ENCODE measurements around the gene ADAMTS18. TPM values are rescaled to one million over a fixed set of nuclear protein-coding genes. Genes with fewer than 3 reads are reported as not detected.

Gene ADAMTS18
- total RNA-seq, 2 donors from 2014 or later: not detected

DNA sequence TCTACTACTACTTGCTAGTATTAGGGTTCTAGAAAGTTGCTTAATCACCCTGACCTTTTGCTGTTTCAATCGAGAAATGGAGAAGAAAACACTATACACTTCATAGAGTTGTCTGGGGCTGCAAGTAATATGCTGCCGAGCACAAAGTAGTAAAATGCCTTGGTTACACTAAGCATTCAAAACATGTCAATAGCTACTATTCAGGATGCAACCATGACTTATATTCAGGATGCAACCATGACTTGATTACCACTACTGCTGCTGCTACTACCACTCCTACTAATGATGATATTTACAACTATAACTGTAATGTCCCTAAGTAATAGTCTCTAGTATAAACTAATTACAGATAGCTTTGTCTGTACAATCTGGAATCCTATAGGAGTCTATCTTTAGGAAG is 35.3 kb downstream of the ADAMTS18 start:
- H3K4me3 Mint-ChIP-seq: no peak overlapping the region

DNA sequence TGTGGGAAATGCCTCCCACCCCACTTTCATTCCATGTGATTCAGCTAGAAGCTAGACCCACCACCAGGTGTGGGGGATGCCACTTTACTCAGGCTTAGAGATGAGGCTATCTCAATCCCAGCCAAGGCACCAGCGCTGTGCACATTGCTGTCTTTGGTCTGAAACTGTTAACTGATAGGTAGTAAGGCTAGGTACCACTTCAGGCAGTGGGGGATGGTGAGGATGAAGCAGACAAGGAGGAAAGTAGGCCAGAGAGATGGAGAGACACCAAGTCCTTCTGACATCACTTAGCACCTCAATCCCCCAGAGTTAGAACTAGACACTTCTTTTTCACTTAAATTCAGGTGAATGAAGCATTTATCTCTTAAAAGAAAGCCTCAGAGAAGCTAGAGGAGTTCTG is 35.8 kb downstream of the ADAMTS18 start:
- Mint-ChIP-seq H3K27me3 (ENCODE audit: low read depth) (peaks cover 17% of the 10 kb centered on the region), H3K4me3 (no peak overlapping the region), H3K36me3 (ENCODE audit: insufficient read depth in 2 of 2) (no peaks in the 10 kb centered on the region), H3K4me1 (ENCODE audit: low read depth) (no peaks in the 10 kb centered on the region), H3K9me3 (no peaks in the 10 kb centered on the region), H3K27ac (no peak overlapping the region)
- no peak for ATAC-seq (replicated peaks in 1 of 2)
- no peak for DNase-seq

More for the DNA sequence above, 35.3 kb downstream of the ADAMTS18 start:
- H3K36me3 Mint-ChIP-seq (ENCODE audit: insufficient read depth in 2 of 2): no peaks in the 10 kb centered on the region
- no peaks in the 10 kb centered on the region for H3K4me1 Mint-ChIP-seq (ENCODE audit: low read depth)
- ATAC-seq (replicated peaks in 1 of 2): no peak
- H3K27me3 Mint-ChIP-seq (ENCODE audit: low read depth): peaks cover 20% of the 10 kb centered on the region
- no peaks in the 10 kb centered on the region for H3K9me3 Mint-ChIP-seq
- no peak for DNase-seq
- H3K27ac Mint-ChIP-seq: no peak overlapping the region

DNA sequence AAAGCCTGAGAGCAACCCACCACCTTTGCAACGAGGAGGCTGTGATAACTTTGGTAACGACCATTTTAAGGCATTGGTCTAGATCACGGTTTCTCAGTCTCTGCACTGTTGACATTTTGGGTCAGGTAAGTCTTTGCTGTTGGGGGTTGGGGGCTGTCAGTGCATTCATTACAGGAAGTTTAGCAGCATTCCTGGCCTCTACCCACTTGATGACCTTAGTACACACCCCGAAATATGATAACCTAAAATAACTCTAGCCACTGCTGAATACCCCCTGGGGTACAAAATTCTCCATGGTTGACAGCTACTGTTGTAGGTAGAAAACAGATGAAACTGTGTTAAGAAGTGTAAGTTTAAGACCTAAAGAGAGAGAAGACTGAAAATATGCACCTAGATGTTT is 36.3 kb downstream of the ADAMTS18 start:
- Mint-ChIP-seq H3K4me1 (ENCODE audit: low read depth) (no peaks in the 10 kb centered on the region), H3K36me3 (ENCODE audit: insufficient read depth in 2 of 2) (no peaks in the 10 kb centered on the region), H3K4me3 (no peak overlapping the region), H3K27me3 (ENCODE audit: low read depth) (peaks cover 11% of the 10 kb centered on the region), H3K27ac (no peak overlapping the region), H3K9me3 (no peaks in the 10 kb centered on the region)
- ATAC-seq (replicated peaks in 1 of 2): no peak
- no peak for DNase-seq

DNA sequence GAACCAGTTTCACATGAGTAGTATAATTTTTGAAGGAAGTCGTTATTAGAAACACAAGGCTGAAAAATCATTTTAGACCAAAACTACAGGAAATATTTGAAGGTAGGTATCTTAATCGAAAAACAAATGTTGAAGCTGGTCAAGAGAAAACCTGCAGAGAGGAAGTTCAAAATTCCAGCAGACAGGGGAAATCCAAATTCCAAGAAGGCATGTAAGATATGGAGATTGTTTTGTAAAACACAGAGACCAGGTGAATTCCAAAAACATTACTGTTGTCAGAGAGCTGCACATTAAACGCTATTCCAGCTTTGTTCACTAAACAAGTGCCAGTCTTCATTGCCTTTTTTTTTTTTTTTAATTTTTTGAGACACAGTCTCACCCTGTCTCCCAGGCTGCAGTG is 38.4 kb downstream of the ADAMTS18 start:
- ATAC-seq (replicated peaks in 1 of 2) (no peak), DNase-seq (no peak)
- Mint-ChIP-seq H3K27me3 (ENCODE audit: low read depth) (peaks cover 13% of the 10 kb centered on the region), H3K4me3 (no peak overlapping the region), H3K36me3 (ENCODE audit: insufficient read depth in 2 of 2) (no peaks in the 10 kb centered on the region), H3K9me3 (no peaks in the 10 kb centered on the region), H3K27ac (no peak overlapping the region), H3K4me1 (ENCODE audit: low read depth) (no peaks in the 10 kb centered on the region)

DNA sequence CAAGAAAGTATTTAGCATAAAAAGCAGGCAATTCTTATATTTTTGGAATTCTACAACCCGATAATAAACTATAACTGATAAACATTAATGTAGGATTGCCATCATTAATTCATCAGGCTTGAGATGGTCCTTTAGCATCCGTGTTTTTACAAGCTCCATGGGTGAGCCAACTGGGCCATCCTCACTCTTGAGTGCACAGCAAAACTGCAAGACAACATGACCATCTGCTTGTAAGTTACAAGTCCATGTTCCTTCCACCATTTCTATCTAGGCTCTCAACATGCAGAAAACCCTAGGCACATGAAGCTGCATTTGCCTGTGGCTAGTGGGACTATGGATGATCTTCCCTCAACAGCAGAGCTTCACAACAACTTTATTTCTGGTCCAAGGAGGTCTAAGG is 40.1 kb downstream of the ADAMTS18 start:
- Mint-ChIP-seq H3K9me3 (no peaks in the 10 kb centered on the region), H3K27me3 (ENCODE audit: low read depth) (peaks cover 13% of the 10 kb centered on the region)
- ATAC-seq (replicated peaks in 1 of 2): no peak

DNA sequence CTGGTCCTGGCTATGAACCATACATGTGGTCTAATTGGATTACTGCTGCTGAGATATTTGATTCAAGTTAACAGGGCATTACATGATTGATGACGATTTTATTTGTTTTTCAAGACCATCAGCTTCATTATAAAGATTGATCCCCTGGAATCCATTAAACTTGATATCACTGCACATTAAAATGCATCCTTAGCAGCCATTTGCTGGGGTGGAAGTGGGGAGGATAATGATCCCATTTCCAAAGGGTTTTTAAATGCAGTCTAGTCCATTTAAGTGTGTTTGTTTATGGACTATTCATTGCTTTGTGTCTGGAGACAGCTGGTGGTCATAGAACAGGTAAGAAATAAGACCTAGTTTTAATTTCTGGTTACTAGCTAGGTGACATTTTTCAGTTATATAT is 40.9 kb downstream of the ADAMTS18 start:
- no peak overlapping the region for H3K4me3 Mint-ChIP-seq
- H3K9me3 Mint-ChIP-seq: peaks cover 0 to 2% of the 10 kb centered on the region in 2 donors
- no peaks in the 10 kb centered on the region for H3K4me1 Mint-ChIP-seq (ENCODE audit: low read depth)
- DNase-seq (no peak), ATAC-seq (replicated peaks in 1 of 2) (no peak)
- no peak overlapping the region for H3K27ac Mint-ChIP-seq
- peaks cover 13% of the 10 kb centered on the region for H3K27me3 Mint-ChIP-seq (ENCODE audit: low read depth)
- H3K36me3 Mint-ChIP-seq (ENCODE audit: insufficient read depth in 2 of 2): no peaks in the 10 kb centered on the region

More for the DNA sequence above, 40.1 kb downstream of the ADAMTS18 start:
- Mint-ChIP-seq H3K4me3 (no peak overlapping the region), H3K4me1 (ENCODE audit: low read depth) (no peaks in the 10 kb centered on the region), H3K36me3 (ENCODE audit: insufficient read depth in 2 of 2) (no peaks in the 10 kb centered on the region), H3K27ac (no peak overlapping the region)
- DNase-seq: no peak

DNA sequence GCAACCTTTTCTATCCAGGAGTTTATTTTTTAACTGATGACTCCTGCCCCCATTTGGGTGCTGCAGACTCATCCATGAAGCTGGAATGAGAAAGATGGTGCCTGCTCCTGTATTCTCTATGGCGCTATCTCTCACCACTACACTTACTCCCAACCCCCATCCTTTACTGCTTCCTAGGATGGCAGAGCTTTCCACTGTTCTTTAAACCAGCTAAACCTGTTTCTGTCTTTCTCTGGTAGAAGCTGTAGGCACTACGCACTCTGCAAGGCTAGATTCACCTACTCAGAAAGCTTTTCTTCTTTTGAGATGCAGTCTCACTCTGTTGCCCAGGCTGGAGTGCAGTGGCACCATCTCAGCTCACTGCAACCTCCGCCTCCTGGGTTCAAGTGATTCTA is 47.0 kb downstream of the ADAMTS18 start:
- no peak for DNase-seq
- H3K36me3 Mint-ChIP-seq (ENCODE audit: insufficient read depth in 2 of 2): no peaks in the 10 kb centered on the region
- no peak overlapping the region for H3K27ac Mint-ChIP-seq
- H3K4me1 Mint-ChIP-seq (ENCODE audit: low read depth): no peaks in the 10 kb centered on the region
- ATAC-seq (replicated peaks in 1 of 2): no peak
- H3K4me3 Mint-ChIP-seq: no peak overlapping the region
- peaks cover 19% of the 10 kb centered on the region for H3K27me3 Mint-ChIP-seq (ENCODE audit: low read depth)
- peaks cover 1 to 2% of the 10 kb centered on the region in 2 donors for H3K9me3 Mint-ChIP-seq

DNA sequence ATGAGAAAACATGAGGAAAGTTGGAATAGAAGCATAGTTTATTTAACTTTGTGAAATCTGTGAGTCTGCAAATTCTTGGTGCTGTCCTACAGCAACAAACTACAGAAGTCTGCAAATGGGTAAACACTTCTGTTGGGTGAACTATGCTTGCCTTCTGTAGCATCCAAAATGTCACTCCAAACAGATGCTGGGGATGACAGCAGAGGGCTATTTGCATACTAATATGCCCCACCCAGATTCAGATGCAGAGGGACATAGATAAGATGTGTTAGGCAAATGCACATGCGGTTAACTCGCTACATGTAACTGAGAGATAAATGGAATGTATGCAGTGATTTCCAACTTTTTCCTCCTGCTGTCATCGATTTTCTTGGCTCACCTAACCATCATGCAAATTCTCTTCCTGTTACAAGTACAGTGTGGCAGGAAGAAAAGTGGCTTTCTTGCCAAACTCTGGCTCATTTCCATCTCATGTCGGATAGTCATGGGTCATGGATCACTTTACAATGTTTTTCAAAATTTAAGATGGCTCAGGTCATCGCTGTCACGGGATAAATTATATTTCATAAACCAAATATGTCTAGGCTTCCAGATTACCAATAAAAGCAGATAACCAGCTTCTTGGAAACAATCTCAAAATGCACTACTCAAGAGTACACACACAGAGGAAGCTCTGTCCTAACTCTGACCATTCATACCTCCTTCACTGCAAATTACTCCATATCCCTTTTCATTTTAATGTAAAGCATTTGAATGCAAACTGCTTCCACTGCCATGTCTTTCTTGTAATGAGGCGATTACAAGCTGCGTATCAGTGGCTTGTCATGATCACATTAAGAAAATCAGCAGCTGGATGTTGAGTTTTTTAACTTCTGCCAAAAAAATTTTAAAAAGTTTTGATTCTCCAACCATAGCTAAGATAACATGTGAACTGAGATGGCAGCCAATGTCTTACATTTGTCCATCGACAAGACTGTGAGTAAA is 47.7 kb downstream of the ADAMTS18 start:
- Mint-ChIP-seq H3K9me3 (peaks cover 1 to 2% of the 10 kb centered on the region in 2 donors), H3K27me3 (ENCODE audit: low read depth) (peaks cover 13% of the 10 kb centered on the region), H3K4me3 (no peak overlapping the region), H3K27ac (no peak overlapping the region), H3K4me1 (ENCODE audit: low read depth) (no peaks in the 10 kb centered on the region), H3K36me3 (ENCODE audit: insufficient read depth in 2 of 2) (no peaks in the 10 kb centered on the region)
- ATAC-seq (replicated peaks in 1 of 2) (no peak), DNase-seq (no peak)

DNA sequence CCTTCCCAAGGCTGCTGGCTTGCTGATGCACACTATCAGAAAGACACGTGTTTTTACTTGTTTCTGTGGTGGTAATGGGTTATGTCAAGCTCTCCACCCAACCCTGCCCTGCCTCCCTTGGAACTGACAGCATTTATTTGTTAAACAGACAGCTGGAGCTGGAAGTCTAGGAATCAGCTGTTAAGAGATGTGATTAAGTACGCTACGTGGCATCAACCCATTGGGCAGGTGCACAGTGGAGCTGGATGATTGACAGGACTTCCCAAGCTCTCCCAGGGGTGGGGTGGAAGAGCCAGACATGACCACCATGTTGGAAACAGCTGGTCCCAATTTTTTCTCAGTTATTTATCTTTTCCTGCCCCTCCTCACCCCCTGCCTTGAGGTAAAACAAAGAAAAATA is 49.4 kb downstream of the ADAMTS18 start:
- Mint-ChIP-seq H3K4me3 (no peak overlapping the region), H3K27me3 (ENCODE audit: low read depth) (peaks cover 6% of the 10 kb centered on the region), H3K27ac (no peak overlapping the region), H3K9me3 (peaks cover 1 to 2% of the 10 kb centered on the region in 2 donors), H3K36me3 (ENCODE audit: insufficient read depth in 2 of 2) (no peaks in the 10 kb centered on the region), H3K4me1 (ENCODE audit: low read depth) (no peaks in the 10 kb centered on the region)
- ATAC-seq (replicated peaks in 1 of 2) (no peak), DNase-seq (no peak)

DNA sequence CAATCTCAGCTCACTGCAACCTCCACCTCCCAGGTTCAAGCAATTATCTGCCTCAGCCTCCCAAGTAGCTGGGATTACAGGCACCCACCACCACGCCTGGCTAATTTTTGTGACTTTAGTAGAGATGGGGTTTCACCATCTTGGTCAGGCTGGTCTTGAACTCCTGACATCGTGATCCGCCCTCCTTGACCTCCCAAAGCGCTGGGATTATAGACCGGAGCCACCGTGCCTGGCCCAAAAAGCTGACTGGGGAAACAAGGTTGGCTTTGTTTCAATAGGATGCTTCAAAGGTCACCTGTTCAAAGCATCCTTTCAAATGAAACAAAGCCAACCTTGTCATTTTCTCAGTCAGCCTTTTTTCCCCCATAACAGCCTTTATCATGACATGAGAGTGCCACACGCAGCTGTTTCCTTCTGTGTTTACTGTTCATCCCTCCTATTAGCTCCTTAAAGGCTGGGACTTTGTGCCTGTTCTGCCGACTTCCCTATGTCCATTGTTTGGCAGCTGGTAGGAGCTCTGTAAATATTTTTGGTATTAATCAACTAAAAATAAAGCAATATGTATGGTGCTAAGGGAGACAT is 51.1 kb downstream of the ADAMTS18 start:
- H3K9me3 Mint-ChIP-seq: peaks cover 0 to under 1% of the 10 kb centered on the region in 2 donors
- H3K4me1 Mint-ChIP-seq (ENCODE audit: low read depth): no peaks in the 10 kb centered on the region
- H3K36me3 Mint-ChIP-seq (ENCODE audit: insufficient read depth in 2 of 2): no peaks in the 10 kb centered on the region
- DNase-seq: no peak
- no peak overlapping the region for H3K4me3 Mint-ChIP-seq
- H3K27me3 Mint-ChIP-seq (ENCODE audit: low read depth): peaks cover 6% of the 10 kb centered on the region
- ATAC-seq (replicated peaks in 1 of 2): no peak
- no peak overlapping the region for H3K27ac Mint-ChIP-seq

DNA sequence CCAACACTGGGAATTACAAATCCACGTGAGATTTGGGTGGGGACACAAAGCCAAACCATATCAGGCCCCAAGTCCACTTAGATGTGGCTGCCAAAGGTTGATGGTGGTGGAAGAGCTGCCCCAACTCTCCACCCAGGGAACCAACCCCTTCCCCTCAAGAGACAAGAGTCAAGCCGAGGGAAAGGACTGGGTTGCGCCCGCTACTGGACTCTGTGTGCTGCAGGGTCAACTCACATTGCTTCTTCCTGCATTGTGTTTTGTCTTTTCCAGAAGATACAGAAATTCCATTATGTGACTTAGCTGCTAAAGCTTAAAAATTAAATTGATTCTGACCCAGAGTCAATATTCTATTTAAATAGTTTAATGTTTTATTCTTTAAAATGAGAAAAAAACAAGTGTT is 58.5 kb downstream of the ADAMTS18 start:
- no peak for ATAC-seq (replicated peaks in 1 of 2)
- H3K36me3 Mint-ChIP-seq (ENCODE audit: insufficient read depth in 2 of 2): no peaks in the 10 kb centered on the region
- H3K4me1 Mint-ChIP-seq (ENCODE audit: low read depth): no peaks in the 10 kb centered on the region
- peak in 1 of 2 donors; percentile 40 for DNase-seq
- no peak overlapping the region for H3K4me3 Mint-ChIP-seq
- no peaks in the 10 kb centered on the region for H3K27me3 Mint-ChIP-seq (ENCODE audit: low read depth)
- peaks cover 0 to 2% of the 10 kb centered on the region in 2 donors for H3K9me3 Mint-ChIP-seq
- no peak overlapping the region for H3K27ac Mint-ChIP-seq

DNA sequence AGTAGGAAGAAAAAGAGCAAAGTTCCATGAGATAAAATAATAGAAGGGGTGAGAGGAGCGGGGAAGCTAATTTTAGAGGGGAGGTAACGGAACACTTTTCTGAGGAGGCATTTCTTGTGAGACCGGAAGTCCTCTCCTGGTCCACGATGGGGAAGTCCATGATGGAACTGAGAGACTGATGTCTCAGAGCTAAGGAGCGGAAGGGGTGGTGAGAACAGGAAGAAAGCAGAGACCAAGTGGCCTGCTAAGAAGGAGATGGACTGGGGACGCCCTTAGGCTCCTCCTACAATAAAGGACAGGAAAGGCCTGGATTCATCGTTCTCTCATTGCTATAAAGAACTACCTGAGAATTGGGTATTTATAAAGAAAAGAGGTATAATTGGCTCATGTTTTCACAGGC is 59.4 kb downstream of the ADAMTS18 start:
- no peak overlapping the region for H3K4me3 Mint-ChIP-seq
- ATAC-seq (replicated peaks in 1 of 2) (no peak), DNase-seq (no peak)
- no peaks in the 10 kb centered on the region for H3K4me1 Mint-ChIP-seq (ENCODE audit: low read depth)
- H3K27me3 Mint-ChIP-seq (ENCODE audit: low read depth): no peaks in the 10 kb centered on the region
- no peak overlapping the region for H3K27ac Mint-ChIP-seq
- H3K36me3 Mint-ChIP-seq (ENCODE audit: insufficient read depth in 2 of 2): no peaks in the 10 kb centered on the region
- H3K9me3 Mint-ChIP-seq: peaks cover 0 to 2% of the 10 kb centered on the region in 2 donors

DNA sequence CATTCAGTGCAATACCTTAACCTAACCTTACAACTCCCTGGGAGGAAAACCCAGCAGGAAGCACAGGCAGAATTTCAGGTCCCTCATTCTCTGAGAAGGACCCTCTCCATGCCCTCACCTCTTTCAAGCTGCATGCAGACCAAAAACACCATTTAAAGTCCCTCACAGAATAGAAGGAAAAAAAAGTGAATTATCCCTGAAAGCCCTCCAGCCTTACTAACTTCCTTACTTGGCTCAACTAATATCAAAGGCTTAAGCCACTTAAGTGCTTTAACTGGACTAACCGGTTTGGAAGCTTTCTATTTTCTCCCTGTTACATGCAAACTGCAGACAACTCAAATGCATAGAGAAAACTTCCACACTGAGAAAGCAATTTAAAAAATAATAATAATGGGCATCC is 60.5 kb downstream of the ADAMTS18 start:
- Mint-ChIP-seq H3K27me3 (ENCODE audit: low read depth) (no peaks in the 10 kb centered on the region), H3K4me1 (ENCODE audit: low read depth) (no peaks in the 10 kb centered on the region), H3K9me3 (peaks cover 0 to 2% of the 10 kb centered on the region in 2 donors), H3K36me3 (ENCODE audit: insufficient read depth in 2 of 2) (no peaks in the 10 kb centered on the region), H3K4me3 (no peak overlapping the region), H3K27ac (no peak overlapping the region)
- ATAC-seq (replicated peaks in 1 of 2): no peak
- no peak for DNase-seq
